GM19025 (cell line): Measurements from ENCODE around the gene TIGD6.
"Not testable (repeated sequence)": the region's sequence is repeated elsewhere in the genome, so short reads cannot be mapped to it uniquely, and the experiment has no call there.

Experiments used
- ATAC-seq: cut with Tn5 transposase; IDR thresholded peaks from one replicate; pipeline ENCODE4 v1.9.1; 2021; ENCODE audit warnings: mild to moderate bottlenecking, low read depth, moderate library complexity; ENCODE audit not compliant: unreplicated experiment

TIGD6 gene

GRCh38 chr5:149944666-149945065, 55.8 kb downstream of the TIGD6 start, which contains the start of gene PDE6A:
PDE6A (minus strand) TSS chr5:149944793; CDS start chr5:149944673, 120 bp downstream.
- no peak for ATAC-seq

GRCh38 chr5:149943177-149943949, 57.1 kb downstream of the TIGD6 start:
- ATAC-seq = not testable (repeated sequence)
